Thyroid gland (tissue), 4 donors: ENCODE data around the gene KRTAP2-2.
"Not testable (repeated sequence)": the region's sequence is repeated elsewhere in the genome, so short reads cannot be mapped to it uniquely, and the experiment has no call there.

Source experiments
- CTCF ChIP-seq, 6 experiments: fragments of 200-600 bp in 3 of 6; fragments of 450-650 bp in 3 of 6; sonication (generic) in 3 of 6; IDR thresholded peaks; one replicate each; pipeline ENCODE4 v1.5.1; 2016 to 2019; ENCODE audit warnings: antibody characterized with exemption in 6 of 6, mild to moderate bottlenecking in 2 of 6, inconsistent platforms in 1 of 6, moderate library complexity in 1 of 6
- POLR2A ChIP-seq, 2 donors: fragments of 450-650 bp; IDR thresholded peaks; one replicate each; pipeline ENCODE4 v1.6.1; 2017; ENCODE audit warnings: antibody characterized with exemption in 2 of 2, mild to moderate bottlenecking in 2 of 2, moderate library complexity in 1 of 2

GRCh38 chr17:41034346-41034935, 20.6 kb downstream of the KRTAP2-2 start, which contains the start of gene KRTAP1-3:
- not testable (repeated sequence) for TF ChIP-seq CTCF, POLR2A (IDR thresholded peaks at IDR 0.05)
